SK-N-SH (cell line): ENCODE measurements around the gene DSCAML1. TPM values are rescaled to one million over a fixed set of nuclear protein-coding genes. Genes with fewer than 3 reads are reported as not detected.
A peak's percentile ranks its signal among the peaks of the same experiment; 100 is the strongest.

Source experiments
- CTCF ChIA-PET: fragments of 300-600, 350-600 bp; formaldehyde crosslinking; extraction: SDS; loops from one replicate; lab custom pipeline; 2021; lab: Yijun Ruan, JAX
- POLR2A ChIA-PET: fragments of 350-600 bp; sonication (Branson Sonifier 250); formaldehyde crosslinking; extraction: SDS; loops from one replicate; lab custom pipeline; 2020; ENCODE audit warnings: antibody characterized with exemption, inconsistent platforms; lab: Yijun Ruan, JAX
- DNase-seq: peaks from one replicate; pipeline ENCODE4 v3.0.0; 2012
- H2AFZ ChIP-seq: fragments of 200-600 bp; sonication (generic); 2 replicates; pipeline ENCODE4 v1.8.1; 2016; ENCODE audit warnings: antibody characterized with exemption, mild to moderate bottlenecking, low read depth
- H3F3A ChIP-seq: fragments of 200-600 bp; sonication (generic); replicated peaks from 2 replicates; pipeline ENCODE3; 2016; ENCODE audit warnings: antibody characterized with exemption, mild to moderate bottlenecking; ENCODE audit not compliant: insufficient read depth
- H3K27ac ChIP-seq, 2 experiments: fragments of 200-500 bp in 1 of 2; fragments of 200-600 bp in 1 of 2; sonication (Bioruptor generic) in 1 of 2; sonication (generic), shearing (Covaris generic) in 1 of 2; 2 replicates each; pipeline versions ENCODE4 v1.5.1 to v1.6.1; 2014 to 2016; ENCODE audit warnings: low read depth in 2 of 2, inconsistent platforms in 1 of 2, low read length in 1 of 2, mild to moderate bottlenecking in 1 of 2, mixed read lengths in 1 of 2
- H3K27me3 ChIP-seq: fragments of 200-600 bp; sonication (generic), shearing (Covaris generic); 2 replicates; pipeline ENCODE4 v1.6.1; 2016; ENCODE audit warnings: mixed run types; ENCODE audit not compliant: insufficient read depth
- H3K36me3 ChIP-seq, 2 experiments: fragments of 200-500 bp in 1 of 2; fragments of 200-600 bp in 1 of 2; sonication (Bioruptor generic) in 1 of 2; sonication (generic) in 1 of 2; replicated peaks in 1 of 2; 2 replicates each; pipeline versions ENCODE3 to v1.5.1; 2014 to 2016; ENCODE audit warnings: low read length in 1 of 2, mild to moderate bottlenecking in 1 of 2; ENCODE audit not compliant: insufficient read depth in 2 of 2, control insufficient read depth in 1 of 2
- H3K4me1 ChIP-seq, 2 experiments: fragments of 200-500 bp in 1 of 2; fragments of 200-600 bp in 1 of 2; sonication (Bioruptor generic) in 1 of 2; sonication (generic), shearing (Covaris generic) in 1 of 2; 2 replicates each; pipeline versions ENCODE4 v1.5.1 to v1.6.1; 2014 to 2016; ENCODE audit warnings: low read depth in 1 of 2, low read length in 1 of 2, mixed run types in 1 of 2; ENCODE audit not compliant: insufficient read depth in 2 of 2, control insufficient read depth in 1 of 2
- H3K4me2 ChIP-seq: fragments of 200-600 bp; sonication (generic), shearing (Covaris generic); 2 replicates; pipeline ENCODE4 v1.6.1; 2017; ENCODE audit warnings: mixed run types
- H3K4me3 ChIP-seq, 2 experiments: fragments of 200-500 bp in 1 of 2; fragments of 200-600 bp in 1 of 2; sonication (Bioruptor generic) in 1 of 2; sonication (generic), shearing (Covaris generic) in 1 of 2; 2 replicates each; pipeline versions ENCODE4 v1.5.1 to v1.8.1; 2014 to 2016; ENCODE audit warnings: low read depth in 2 of 2, inconsistent platforms in 1 of 2, low read length in 1 of 2, mild to moderate bottlenecking in 1 of 2, mixed read lengths in 1 of 2, moderate library complexity in 1 of 2
- H3K79me2 ChIP-seq: fragments of 200-600 bp; sonication (generic); 2 replicates; pipeline ENCODE4 v1.8.1; 2017; ENCODE audit warnings: mild to moderate bottlenecking; ENCODE audit not compliant: insufficient read depth
- H3K9ac ChIP-seq: fragments of 200-600 bp; sonication (generic); 2 replicates; pipeline ENCODE4 v1.6.1; 2017; ENCODE audit warnings: mixed run types
- H3K9me2 ChIP-seq: fragments of 200-600 bp; sonication (generic); 2 replicates; pipeline ENCODE4 v1.6.1; 2017; ENCODE audit warnings: mixed run types
- H3K9me3 ChIP-seq: fragments of 200-600 bp; sonication (generic); 2 replicates; pipeline ENCODE4 v1.6.1; 2017; ENCODE audit warnings: mixed run types, mild to moderate bottlenecking, moderate library complexity
- H4K20me1 ChIP-seq: fragments of 200-600 bp; sonication (generic); 2 replicates; pipeline ENCODE4 v1.6.1; 2017; ENCODE audit warnings: mild to moderate bottlenecking, mixed run types; ENCODE audit not compliant: insufficient read depth
- CHD2 ChIP-seq: fragments of 150-350 bp; IDR thresholded peaks from 2 replicates; pipeline ENCODE4 v1.6.1; 2018; ENCODE audit warnings: low read length; ENCODE audit not compliant: partially characterized antibody
- EP300 ChIP-seq, 2 experiments: IDR thresholded peaks; 2 replicates each; pipeline versions ENCODE4 v1.4.0 to v1.6.1; 2012; ENCODE audit warnings: borderline replicate concordance in 1 of 2, low read depth in 1 of 2, low read length in 1 of 2
- FOSL2 ChIP-seq: IDR thresholded peaks from 2 replicates; pipeline ENCODE4 v1.4.0; 2012; ENCODE audit warnings: low read depth, mild to moderate bottlenecking, moderate library complexity, borderline replicate concordance
- FOXJ3 ChIP-seq: sonication (generic); formaldehyde crosslinking; IDR thresholded peaks from 2 replicates; pipeline ENCODE4 v1.5.1; 2020; ENCODE audit warnings: mild to moderate bottlenecking, missing genetic modification reagents
- JUND ChIP-seq: IDR thresholded peaks from 2 replicates; pipeline ENCODE4 v1.4.0; 2012
- MEF2A ChIP-seq: IDR thresholded peaks from 2 replicates; pipeline ENCODE4 v1.4.0; 2012; ENCODE audit warnings: low read depth, borderline replicate concordance
- NFIC ChIP-seq: IDR thresholded peaks from 2 replicates; pipeline ENCODE4 v1.4.0; 2012; ENCODE audit warnings: borderline replicate concordance
- NRF1 ChIP-seq: IDR thresholded peaks from 2 replicates; pipeline ENCODE4 v1.6.1; 2012; ENCODE audit warnings: low read depth, mild to moderate bottlenecking, low read length
- PBX3 ChIP-seq: IDR thresholded peaks from 2 replicates; pipeline ENCODE4; 2012
- POLR2AphosphoS5 ChIP-seq: IDR thresholded peaks from 2 replicates; pipeline ENCODE4 v1.6.1; 2012; ENCODE audit warnings: low read depth, low read length
- RAD21 ChIP-seq: IDR thresholded peaks from 2 replicates; pipeline ENCODE4 v1.6.1; 2012; ENCODE audit warnings: mild to moderate bottlenecking, low read length
- RCOR1 ChIP-seq: fragments of 150-350 bp; IDR thresholded peaks from 2 replicates; pipeline ENCODE4 v1.6.1; 2017; ENCODE audit warnings: antibody characterized with exemption, low read length
- REST ChIP-seq: IDR thresholded peaks from 2 replicates; pipeline ENCODE4 v1.6.1; 2012; ENCODE audit warnings: mild to moderate bottlenecking, low read depth, low read length, moderate library complexity
- SMC3 ChIP-seq: IDR thresholded peaks from 2 replicates; pipeline ENCODE4 v1.6.1; 2012; ENCODE audit warnings: low read depth, low read length, improper control_type of control experiment
- TCF12 ChIP-seq: IDR thresholded peaks from 2 replicates; pipeline ENCODE4 v1.4.0; 2012
- TEAD4 ChIP-seq: IDR thresholded peaks from 2 replicates; pipeline ENCODE4 v1.4.0; 2012; ENCODE audit warnings: mild to moderate bottlenecking, borderline replicate concordance; ENCODE audit not compliant: insufficient read depth
- USF1 ChIP-seq: IDR thresholded peaks from 2 replicates; pipeline ENCODE4 v1.4.0; 2012; ENCODE audit warnings: low read depth, borderline replicate concordance
- ZBTB33 ChIP-seq: IDR thresholded peaks from 2 replicates; pipeline ENCODE4 v1.4.0; 2012; ENCODE audit warnings: low read depth, borderline replicate concordance
- WGBS: methylation state at CpG from one replicate; pipeline ENCODE4 v1.1.6; 2017; ENCODE audit warnings: low lambda C conversion rate; 5-methylcytosine and 5-hydroxymethylcytosine counted together
- polyA plus RNA-seq, 3 experiments: library from polyadenylated mRNA; depleted of rRNA; stranded (reverse); fragments of >200 nt; gene quantifications; 2 replicates each; pipeline ENCODE4 v1.2.3, GENCODE V29; 2012
- TF ChIP-seq, protein P1 (sequence below): fragments of 150-350 bp; IDR thresholded peaks from 2 replicates; pipeline ENCODE4 v1.6.1; 2016; ENCODE audit warnings: mild to moderate bottlenecking, low read depth, low read length
- TF ChIP-seq, protein P2 (sequence below): fragments of 200-600 bp; sonication (generic); IDR thresholded peaks from 2 replicates; pipeline ENCODE4 v1.6.1; 2017; ENCODE audit warnings: antibody characterized with exemption, mild to moderate bottlenecking, moderate library complexity

Gene DSCAML1
- polyA plus RNA-seq, 1 of the 3 experiments (the other 2 are of a cell fraction) = not detected

- Histone ChIP-seq H3K4me1 (peaks cover 0 to 32% of the 10 kb centered on the region in 2 experiments; a peak in 2 of 4 replicates), H3K27me3 (no peaks in the 10 kb centered on the region; the same call in 1 of the 2 replicates), H4K20me1 (no peaks in the 10 kb centered on the region), H3K4me3 (no peak overlapping the region), H3K27ac (no peak overlapping the region), H3K4me2 (no peak overlapping the region), H3K79me2 (no peaks in the 10 kb centered on the region), H3F3A (no peaks in the 10 kb centered on the region), H2AFZ (no peak overlapping the region), H3K9me2 (no peaks in the 10 kb centered on the region), H3K36me3 (no peaks in the 10 kb centered on the region), H3K9me3 (no peaks in the 10 kb centered on the region), H3K9ac (no peak overlapping the region)
- DNase-seq = peak; percentile 52
- ChIA-PET POLR2A (no interaction called here), CTCF (interaction anchor here (1.0 to 4.2 kb wide), 6 partner anchors 9 to 281 kb away, joined by 3 to 23 read pairs (median 4); no protein-coding TSS in a partner anchor)
- WGBS = 58% methylated on average over 12 of the region's 12 CpGs
- TF ChIP-seq EP300 (IDR thresholded peaks at IDR 0.05; ENCODE audit: borderline replicate concordance in 1 of 2, low read depth in 1 of 2, low read length in 1 of 2) (no peak), FOXJ3 (CRISPR knock-in tag) (no peak), NFIC (no peak), ZBTB33 (no peak), JUND (no peak), PBX3 (no peak), RAD21 (no peak), CHD2 (no peak), REST (no peak), FOSL2 (no peak), SMC3 (no peak), NRF1 (no peak), POLR2AphosphoS5 (no peak), MEF2A (no peak), RCOR1 (no peak), TEAD4 (no peak), TCF12 (no peak), USF1 (no peak)
- TF ChIP-seq, protein P1, sequence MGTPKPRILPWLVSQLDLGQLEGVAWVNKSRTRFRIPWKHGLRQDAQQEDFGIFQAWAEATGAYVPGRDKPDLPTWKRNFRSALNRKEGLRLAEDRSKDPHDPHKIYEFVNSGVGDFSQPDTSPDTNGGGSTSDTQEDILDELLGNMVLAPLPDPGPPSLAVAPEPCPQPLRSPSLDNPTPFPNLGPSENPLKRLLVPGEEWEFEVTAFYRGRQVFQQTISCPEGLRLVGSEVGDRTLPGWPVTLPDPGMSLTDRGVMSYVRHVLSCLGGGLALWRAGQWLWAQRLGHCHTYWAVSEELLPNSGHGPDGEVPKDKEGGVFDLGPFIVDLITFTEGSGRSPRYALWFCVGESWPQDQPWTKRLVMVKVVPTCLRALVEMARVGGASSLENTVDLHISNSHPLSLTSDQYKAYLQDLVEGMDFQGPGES = no peak
- TF ChIP-seq, protein P2, sequence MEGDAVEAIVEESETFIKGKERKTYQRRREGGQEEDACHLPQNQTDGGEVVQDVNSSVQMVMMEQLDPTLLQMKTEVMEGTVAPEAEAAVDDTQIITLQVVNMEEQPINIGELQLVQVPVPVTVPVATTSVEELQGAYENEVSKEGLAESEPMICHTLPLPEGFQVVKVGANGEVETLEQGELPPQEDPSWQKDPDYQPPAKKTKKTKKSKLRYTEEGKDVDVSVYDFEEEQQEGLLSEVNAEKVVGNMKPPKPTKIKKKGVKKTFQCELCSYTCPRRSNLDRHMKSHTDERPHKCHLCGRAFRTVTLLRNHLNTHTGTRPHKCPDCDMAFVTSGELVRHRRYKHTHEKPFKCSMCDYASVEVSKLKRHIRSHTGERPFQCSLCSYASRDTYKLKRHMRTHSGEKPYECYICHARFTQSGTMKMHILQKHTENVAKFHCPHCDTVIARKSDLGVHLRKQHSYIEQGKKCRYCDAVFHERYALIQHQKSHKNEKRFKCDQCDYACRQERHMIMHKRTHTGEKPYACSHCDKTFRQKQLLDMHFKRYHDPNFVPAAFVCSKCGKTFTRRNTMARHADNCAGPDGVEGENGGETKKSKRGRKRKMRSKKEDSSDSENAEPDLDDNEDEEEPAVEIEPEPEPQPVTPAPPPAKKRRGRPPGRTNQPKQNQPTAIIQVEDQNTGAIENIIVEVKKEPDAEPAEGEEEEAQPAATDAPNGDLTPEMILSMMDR = no peak
Observed at GRCh38 chr11:117528097-117528721, 268.8 kb downstream of the DSCAML1 start.
